Measurements from ENCODE around the gene TMEM212. TPM values are rescaled to one million over a fixed set of nuclear protein-coding genes. Genes with fewer than 3 reads are reported as not detected.

TMEM212 gene
- total RNA-seq, 2 experiments from 2014 or later, result not detected

GRCh38 chr3:171807806-171808205, 35.3 kb upstream of the TMEM212 start:
- H3K4me3 Mint-ChIP-seq, result peak overlapping the region; percentile 50
- peaks cover 11% of the 10 kb centered on the region for H3K4me1 Mint-ChIP-seq (ENCODE audit: low read depth)
- H3K4me3 ChIP-seq (ENCODE audit: low read length), result no peak overlapping the region
- peaks cover 17% of the 10 kb centered on the region for H3K4me1 ChIP-seq (ENCODE audit: insufficient read depth, low read length)
- H3K9me3 Mint-ChIP-seq, result no peaks in the 10 kb centered on the region
- peaks cover 16 to 26% of the 10 kb centered on the region in 2 experiments for H3K27me3 ChIP-seq (ENCODE audit: control insufficient read depth in 1 of 2, insufficient read depth in 2 of 2, low read length in 2 of 2)
- no peaks in the 10 kb centered on the region for H3K9me3 ChIP-seq (ENCODE audit: control insufficient read depth in 1 of 2, insufficient read depth in 1 of 2, low read length in 2 of 2)
- DNase-seq, result no peak
- intact Hi-C loops (cut with DNase I, micrococcal nuclease), result no loop called here
- H3K27ac Mint-ChIP-seq, result no peak overlapping the region
- H3K36me3 ChIP-seq (ENCODE audit: insufficient read depth, low read length), result no peaks in the 10 kb centered on the region
- no peak for ATAC-seq (ENCODE audit: poor library complexity)
- no peak overlapping the region for H3K27ac ChIP-seq (ENCODE audit: low read depth in 1 of 2, low read length in 2 of 2)
- no peaks in the 10 kb centered on the region for H3K36me3 Mint-ChIP-seq (ENCODE audit: low read depth)
- peaks cover 37% of the 10 kb centered on the region for H3K27me3 Mint-ChIP-seq
- TF ChIP-seq CTCF (IDR thresholded peaks at IDR 0.05), result no peak
- CTCF ChIA-PET, result no interaction called here
- POLR2A ChIA-PET, result no interaction called here

DNA sequence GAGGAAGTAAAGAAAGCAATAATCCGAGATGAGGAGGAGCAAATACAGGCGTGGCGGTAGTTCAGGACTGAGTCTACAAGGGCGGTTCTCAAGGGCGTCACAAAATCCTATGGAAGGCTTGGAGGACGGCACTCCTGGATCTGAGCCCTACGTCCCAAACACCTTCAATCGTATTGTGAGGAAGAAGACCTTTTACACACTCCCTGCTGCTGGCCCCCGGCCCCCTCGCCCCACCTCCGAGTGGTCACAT, 33.6 kb upstream of the TMEM212 start:
- no peaks in the 10 kb centered on the region for H3K9me3 ChIP-seq (ENCODE audit: control insufficient read depth in 1 of 2, insufficient read depth in 1 of 2, low read length in 2 of 2)
- Mint-ChIP-seq H3K36me3 (ENCODE audit: low read depth) (no peaks in the 10 kb centered on the region), H3K9me3 (no peaks in the 10 kb centered on the region), H3K4me1 (ENCODE audit: low read depth) (peaks cover 11% of the 10 kb centered on the region), H3K4me3 (peak overlapping the region; percentile 85), H3K27ac (no peak overlapping the region), H3K27me3 (peaks cover 53% of the 10 kb centered on the region)
- intact Hi-C loops (cut with DNase I, micrococcal nuclease), result no loop called here
- no peak overlapping the region for H3K27ac ChIP-seq (ENCODE audit: low read depth in 1 of 2, low read length in 2 of 2)
- CTCF ChIA-PET, result interaction anchor here (0.6 kb wide), 1 partner anchor 46 kb away, joined by 3 read pairs; no protein-coding TSS in a partner anchor
- DNase-seq, result no peak
- no peaks in the 10 kb centered on the region for H3K36me3 ChIP-seq (ENCODE audit: insufficient read depth, low read length)
- H3K4me3 ChIP-seq (ENCODE audit: low read length), result peak overlapping the region; percentile 64
- peaks cover 16 to 26% of the 10 kb centered on the region in 2 experiments for H3K27me3 ChIP-seq (ENCODE audit: control insufficient read depth in 1 of 2, insufficient read depth in 2 of 2, low read length in 2 of 2)
- no peak for TF ChIP-seq CTCF (IDR thresholded peaks at IDR 0.05)
- H3K4me1 ChIP-seq (ENCODE audit: insufficient read depth, low read length), result peaks cover 17% of the 10 kb centered on the region
- ATAC-seq (ENCODE audit: poor library complexity), result no peak
- POLR2A ChIA-PET, result no interaction called here

DNA sequence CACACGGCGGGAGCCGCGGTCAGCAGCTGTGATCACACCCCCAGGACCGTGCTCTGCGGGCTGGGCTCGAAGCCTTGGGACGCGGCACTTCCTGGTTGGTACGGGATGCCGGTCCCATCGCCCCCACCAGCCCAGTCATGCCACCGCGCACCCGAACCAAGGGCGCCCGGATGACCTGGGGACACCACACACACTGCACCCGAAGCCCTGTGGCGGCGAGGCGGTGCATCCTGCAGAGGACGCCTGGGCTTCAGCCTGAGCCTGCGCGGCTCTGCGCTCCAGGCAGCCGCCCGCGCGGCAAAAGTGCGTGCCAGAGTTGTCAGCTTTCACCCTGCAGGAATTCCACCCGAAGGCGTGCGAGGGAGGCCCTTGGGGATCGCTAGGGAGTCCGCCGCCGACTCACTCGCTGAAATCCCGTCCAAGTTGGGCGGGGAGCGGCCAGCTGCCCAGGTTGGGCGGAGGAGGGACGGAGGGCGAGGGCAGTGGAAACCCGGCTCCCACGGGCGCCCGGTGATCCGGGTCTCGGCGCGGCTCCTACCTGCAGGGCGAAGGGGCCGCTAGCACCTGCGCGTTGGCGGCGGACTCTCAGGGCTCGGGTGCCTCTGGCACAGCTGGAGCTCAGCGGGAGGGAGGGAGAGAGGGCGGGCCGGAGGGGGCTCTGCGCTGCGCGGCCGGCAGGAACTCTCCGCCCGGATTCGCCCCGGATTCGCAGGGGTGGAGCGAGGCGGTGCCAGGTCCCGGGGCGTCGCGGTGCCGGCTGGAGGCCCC, 33.1 kb upstream of the TMEM212 start, which contains the start of gene PLD1:
TSS of gene PLD1 (minus strand) at position 623 of the 768 bp plus-strand sequence. CDS start 72,432 bp downstream, outside the sequence.
- H3K36me3 ChIP-seq (ENCODE audit: insufficient read depth, low read length), result no peaks in the 10 kb centered on the region
- H3K4me1 ChIP-seq (ENCODE audit: insufficient read depth, low read length), result peaks cover 17% of the 10 kb centered on the region
- peak; percentile 73 for ATAC-seq (ENCODE audit: poor library complexity)
- Mint-ChIP-seq H3K4me3 (peak within 1 kb of the TSS; percentile 85), H3K9me3 (no peaks in the 10 kb centered on the region), H3K36me3 (ENCODE audit: low read depth) (no peaks in the 10 kb centered on the region), H3K4me1 (ENCODE audit: low read depth) (peaks cover 11% of the 10 kb centered on the region), H3K27ac (no peak within 1 kb of the TSS), H3K27me3 (peaks cover 56% of the 10 kb centered on the region)
- ChIA-PET POLR2A (no interaction called here), CTCF (no interaction called here)
- H3K27ac ChIP-seq (ENCODE audit: low read depth in 1 of 2, low read length in 2 of 2), result no peak within 1 kb of the TSS
- H3K9me3 ChIP-seq (ENCODE audit: control insufficient read depth in 1 of 2, insufficient read depth in 1 of 2, low read length in 2 of 2), result no peaks in the 10 kb centered on the region
- DNase-seq, result peak; percentile 7 to 70 (median 33)
- peaks cover 16 to 26% of the 10 kb centered on the region in 2 experiments for H3K27me3 ChIP-seq (ENCODE audit: control insufficient read depth in 1 of 2, insufficient read depth in 2 of 2, low read length in 2 of 2)
- intact Hi-C loops (cut with DNase I, micrococcal nuclease), result no loop called here
- TF ChIP-seq CTCF (IDR thresholded peaks at IDR 0.05), result no peak
- H3K4me3 ChIP-seq (ENCODE audit: low read length), result peak within 1 kb of the TSS; percentile 64

Data from CD4-positive, alpha-beta T cell (primary cell).